ENCODE data around the gene SUSD3.

SUSD3 gene

DNA sequence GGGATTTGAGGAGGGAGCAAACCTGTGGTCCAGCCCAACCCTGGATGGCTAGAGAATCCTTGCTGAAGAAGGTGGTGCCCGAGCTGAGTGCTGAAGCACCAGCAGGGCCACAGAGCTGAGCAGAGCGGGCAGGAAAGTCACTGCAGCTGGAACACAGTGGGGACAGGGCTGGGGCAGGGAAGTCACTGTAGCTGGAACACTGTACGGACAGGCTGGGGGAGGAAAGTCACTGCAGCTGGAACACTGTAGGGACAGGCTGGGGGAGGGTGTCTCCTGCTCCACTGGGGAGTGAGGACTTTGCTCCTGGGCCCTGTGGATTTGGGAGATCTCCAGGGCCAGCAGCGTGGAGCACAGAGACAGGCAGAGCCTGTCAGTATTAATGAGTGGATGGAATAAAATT is 9.0 kb upstream of the SUSD3 start:
- no peak overlapping the region for H3K27ac ChIP-seq
- no peak for DNase-seq (ENCODE audit: low read depth, low spot score)

GRCh38 chr9:93050231-93050630 is 8.3 kb upstream of the SUSD3 start:
- H3K27ac ChIP-seq = no peak overlapping the region
- no peak for DNase-seq (ENCODE audit: low read depth, low spot score)

DNA sequence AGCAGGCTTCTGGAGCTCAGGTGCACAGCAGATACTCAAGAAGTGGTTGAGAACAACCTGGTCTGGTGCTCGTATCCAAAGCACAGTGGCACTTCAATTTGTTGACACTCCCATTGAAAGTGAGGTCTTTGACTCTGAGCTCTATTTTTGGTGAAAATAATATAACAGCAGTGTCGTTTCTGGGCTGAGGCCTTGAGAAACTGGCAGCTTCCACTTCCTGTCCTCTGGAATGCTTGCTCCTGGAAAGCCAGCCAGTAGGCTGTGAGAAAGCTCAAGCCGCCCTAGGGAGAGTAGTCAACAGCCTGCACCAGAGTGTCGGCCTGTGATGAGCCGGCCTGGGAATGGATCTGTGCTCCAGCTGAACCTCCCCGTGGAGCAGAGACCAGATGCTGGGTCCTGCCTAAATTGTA is 6.8 kb upstream of the SUSD3 start:
- no peak for DNase-seq (ENCODE audit: low read depth, low spot score)
- H3K27ac ChIP-seq = no peak overlapping the region

GRCh38 chr9:93052791-93053540 is 5.5 kb upstream of the SUSD3 start:
- no peak for DNase-seq (ENCODE audit: low read depth, low spot score)
- no peak overlapping the region for H3K27ac ChIP-seq

DNA sequence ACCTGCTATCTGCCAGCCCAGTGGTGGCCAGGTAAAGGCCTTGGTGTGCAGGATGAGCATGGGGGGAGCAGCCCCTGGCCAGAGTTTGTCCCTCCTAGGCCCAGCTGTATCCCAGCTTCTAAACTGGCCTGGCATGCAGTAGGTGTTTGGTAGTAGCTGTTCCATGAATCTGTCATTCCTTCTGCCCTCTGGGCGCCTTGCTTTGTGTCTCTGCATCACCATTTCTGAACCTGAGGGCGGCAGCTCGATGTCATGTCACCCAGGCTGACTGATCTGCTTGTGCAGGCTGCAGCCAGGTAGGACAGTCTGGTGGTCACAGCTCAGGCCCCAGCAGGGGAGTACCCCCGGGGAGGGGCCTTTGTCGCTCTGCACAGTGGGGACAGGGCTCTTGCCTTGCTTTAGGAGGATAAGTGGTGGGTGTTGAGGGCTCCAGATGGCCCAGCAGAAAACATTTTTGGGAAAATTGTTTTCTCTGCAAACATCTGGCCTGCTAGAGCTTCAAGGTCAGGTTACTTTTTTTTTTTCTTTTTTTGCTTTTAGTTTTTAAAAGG is 4.6 kb upstream of the SUSD3 start:
- no peak overlapping the region for H3K27ac ChIP-seq
- no peak for DNase-seq (ENCODE audit: low read depth, low spot score)

DNA sequence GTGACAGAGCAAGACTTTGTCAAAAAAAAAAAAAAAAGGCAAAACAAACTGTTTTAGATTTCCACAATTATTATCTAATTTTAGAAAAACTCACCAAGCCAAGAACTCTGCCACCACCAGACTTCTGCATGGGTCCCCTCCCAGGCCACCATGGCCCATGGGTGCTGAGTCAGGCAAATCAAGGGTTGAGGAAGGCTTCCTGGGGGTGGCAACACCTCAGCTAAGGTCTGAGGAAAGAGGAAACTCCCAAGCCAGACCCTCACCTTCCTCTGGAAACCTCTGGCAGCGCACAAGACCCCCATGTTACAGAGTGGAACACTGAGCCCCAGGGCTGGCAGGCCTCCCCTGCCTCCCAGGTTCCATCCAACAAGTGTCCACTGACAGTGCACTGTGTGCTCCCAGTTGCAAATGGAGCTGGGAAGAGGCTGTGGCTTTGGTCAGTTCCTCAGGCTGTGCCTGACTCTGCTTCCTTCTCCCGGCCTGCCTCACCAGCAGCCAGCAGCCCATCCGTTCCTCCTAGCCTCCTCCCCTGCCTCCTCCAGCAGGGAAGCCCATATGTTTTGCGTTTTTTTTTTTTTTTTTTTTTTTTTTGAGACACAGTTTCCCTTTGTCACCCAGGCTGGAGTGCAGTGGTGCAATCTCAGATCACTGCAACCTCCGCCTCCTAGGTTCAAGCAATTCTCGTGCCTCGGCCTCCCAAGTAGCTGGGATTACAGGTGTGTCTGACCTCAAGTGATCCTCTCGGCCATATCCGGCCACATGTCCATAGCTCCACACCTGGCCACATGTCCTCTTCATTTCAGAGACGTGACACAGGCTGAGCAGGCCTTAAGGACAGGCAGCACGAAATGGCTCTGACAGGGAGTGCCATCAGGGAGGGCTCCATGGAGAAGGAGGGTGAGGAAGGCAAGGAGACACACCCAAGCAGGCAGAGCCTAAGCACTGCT is 3.5 kb upstream of the SUSD3 start:
- no peak for DNase-seq (ENCODE audit: low read depth, low spot score)
- H3K27ac ChIP-seq = no peak overlapping the region

DNA sequence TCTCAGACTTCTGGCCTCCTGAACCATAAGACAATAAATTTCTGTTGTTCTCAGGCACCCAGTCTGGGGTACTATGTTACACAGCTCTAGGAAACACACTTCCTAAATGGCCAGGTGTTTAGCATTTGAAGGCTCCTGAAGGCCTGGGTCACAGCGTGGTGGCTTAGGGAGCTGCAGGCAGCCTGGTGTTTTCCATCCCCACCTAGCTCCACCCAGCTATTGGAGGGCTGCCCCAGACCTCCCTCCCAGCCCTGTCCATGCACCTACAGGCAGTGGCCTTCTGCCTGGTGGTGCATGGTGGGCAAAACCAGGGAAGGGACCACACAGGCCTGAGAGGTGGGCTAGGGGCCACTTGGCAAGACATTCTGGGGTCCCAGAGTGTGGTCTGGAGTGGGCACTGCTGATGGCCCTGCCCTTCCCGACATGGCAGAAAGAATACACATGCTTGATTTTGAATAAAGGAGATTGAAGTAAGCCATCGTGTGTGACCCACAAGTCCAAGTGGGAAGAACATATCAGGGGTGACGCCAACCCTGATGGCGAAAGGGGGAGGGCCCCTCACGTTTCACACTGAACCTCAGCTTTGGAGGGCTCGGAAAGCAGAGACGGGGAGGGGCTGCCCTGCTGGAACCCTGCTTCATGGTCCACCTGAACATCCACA is 1.3 kb upstream of the SUSD3 start:
- no peak overlapping the region for H3K27ac ChIP-seq
- DNase-seq (ENCODE audit: low read depth, low spot score) = no peak

DNA sequence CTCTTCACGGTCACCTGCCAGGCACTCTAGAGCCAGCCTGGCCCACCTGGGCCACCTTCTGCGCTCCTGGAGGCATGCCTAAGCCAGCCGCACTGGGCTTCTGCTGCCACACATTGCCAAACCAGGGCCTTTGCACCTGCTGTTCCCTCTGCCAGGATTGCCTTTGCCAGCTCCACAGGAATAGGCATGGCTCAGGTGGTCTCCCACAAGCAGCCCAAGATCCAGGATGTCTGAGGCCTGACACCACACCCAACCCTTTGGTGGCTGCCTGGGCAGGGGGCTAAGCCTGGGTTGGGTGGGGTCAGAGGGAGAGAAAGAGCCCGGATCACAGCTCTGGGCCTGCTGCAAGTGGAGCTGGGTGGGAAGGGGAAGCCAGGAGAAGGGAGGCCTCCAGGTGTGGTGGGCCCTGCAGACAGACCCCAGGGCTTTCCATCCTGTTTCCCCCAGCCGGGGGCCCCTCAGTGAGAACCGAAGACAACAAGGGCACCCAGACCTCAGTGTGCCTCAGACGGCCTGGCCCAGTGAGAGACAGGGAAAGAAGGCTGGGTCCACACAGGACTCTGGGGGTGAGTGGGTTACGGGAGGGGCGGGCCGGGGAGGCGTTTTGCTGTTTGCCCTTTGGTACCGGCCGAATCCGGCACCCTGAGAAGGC is 672 bp upstream of the SUSD3 start:
- DNase-seq (ENCODE audit: low read depth, low spot score) = no peak
- H3K27ac ChIP-seq = no peak overlapping the region

DNA sequence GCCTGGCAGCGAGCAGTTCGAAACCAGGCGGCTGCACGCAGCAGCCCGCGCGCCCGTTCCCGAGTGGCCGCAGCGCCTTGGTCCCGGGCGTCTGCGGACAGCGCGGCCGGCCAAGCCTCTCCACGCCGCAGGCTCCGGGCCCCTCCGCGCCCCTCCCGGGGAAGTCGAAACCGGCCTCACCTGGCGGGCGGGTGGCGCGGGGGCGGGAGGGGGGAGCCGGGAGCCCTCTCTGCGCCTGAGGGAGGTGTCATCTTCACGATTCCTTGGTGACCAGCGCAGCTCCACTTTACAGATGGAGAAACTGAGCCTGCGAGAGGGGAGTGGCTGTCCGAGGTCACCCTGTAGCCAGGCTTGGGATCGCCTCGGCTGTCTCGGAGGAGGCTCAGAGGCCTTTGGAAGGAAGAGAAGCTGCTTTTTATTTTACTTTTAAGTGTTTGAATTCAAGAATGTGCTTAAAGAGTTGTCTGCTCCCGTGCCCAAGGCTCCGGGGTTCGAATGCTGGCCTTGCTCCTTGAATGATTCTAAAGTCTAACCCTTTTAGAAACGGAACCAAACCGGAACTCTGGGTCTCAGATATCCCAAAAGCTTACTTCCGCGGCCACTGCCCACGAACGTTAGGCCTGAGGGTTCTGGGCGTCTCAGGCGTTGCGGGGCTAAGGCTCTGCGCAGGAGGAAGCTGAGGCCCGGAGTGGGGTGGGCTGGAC is 662 bp downstream of the SUSD3 start:
- H3K27ac ChIP-seq = no peak overlapping the region
- no peak for DNase-seq (ENCODE audit: low read depth, low spot score)

DNA sequence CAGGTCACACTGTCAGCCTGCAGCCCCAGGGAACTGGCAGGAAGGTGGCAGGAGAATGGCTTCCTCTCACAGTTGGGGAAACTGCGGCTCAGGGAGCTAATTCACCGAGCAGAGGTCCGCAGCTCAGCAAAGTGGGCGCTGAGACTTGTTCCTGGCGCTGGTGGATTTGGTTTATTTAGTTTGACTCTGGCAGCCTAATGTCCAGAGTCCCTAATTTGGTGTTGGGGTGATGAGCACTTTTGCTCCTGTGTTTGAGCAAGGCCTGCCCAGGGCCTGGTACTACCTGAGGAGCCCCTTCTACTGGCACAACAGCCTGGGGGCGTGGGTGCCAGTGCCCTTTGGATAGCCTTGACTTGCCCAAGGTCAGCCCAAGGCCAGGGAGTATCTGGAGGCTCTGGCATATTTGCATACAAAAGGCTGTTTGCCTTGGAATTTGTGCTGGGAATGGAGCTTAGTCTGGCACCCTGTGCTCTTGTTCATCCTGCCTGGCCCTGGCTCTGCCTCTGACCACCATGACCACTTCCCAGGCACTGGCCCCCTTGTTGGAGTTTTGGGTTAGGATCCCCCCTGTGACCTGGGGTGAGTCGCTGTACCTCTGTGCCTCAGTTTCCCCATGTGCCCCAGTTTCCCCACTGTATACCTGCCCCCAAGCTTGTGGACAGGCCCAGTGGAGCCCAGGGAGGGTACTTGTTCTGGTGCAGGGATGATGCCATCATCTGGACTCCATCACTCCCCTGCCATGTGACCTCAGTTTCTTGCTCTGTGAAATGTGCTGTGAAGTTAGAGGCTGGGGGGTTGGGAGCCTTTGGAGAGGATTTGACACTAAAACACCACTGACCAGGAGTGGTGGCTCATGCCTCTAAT is 1.4 kb downstream of the SUSD3 start:
- DNase-seq (ENCODE audit: low read depth, low spot score) = no peak
- no peak overlapping the region for H3K27ac ChIP-seq

DNA sequence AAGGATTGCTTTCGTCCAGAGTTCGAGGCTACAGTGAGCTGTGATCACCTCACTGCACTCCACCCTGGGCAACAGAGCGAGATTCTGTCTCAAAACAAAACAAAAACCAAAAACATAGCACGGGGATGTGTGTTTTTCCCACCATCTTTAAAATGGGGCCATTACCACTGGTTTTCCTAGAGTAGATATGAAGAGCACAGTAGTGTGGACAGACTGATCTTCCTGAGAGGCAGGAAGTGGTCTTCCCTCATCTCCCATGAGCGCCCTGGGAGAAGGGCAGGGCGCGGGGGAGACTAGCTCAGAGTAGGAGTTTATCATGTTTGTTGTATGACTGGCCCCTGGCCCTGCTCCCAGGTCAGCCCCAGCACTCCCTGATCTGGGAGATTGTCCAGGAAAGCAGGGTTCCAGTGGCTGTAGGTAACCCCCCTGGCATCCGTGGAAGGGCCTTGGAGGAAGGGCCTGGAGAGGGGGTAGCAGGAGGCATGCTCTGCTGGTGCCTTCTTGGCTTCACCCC is 2.3 kb downstream of the SUSD3 start:
- no peak overlapping the region for H3K27ac ChIP-seq
- DNase-seq (ENCODE audit: low read depth, low spot score) = no peak

GRCh38 chr9:93061260-93061751 is 2.8 kb downstream of the SUSD3 start:
- no peak overlapping the region for H3K27ac ChIP-seq
- no peak for DNase-seq (ENCODE audit: low read depth, low spot score)

- H3K27ac ChIP-seq = no peak overlapping the region
- no peak for DNase-seq (ENCODE audit: low read depth, low spot score)
Observed at GRCh38 chr9:93061791-93062763, 3.6 kb downstream of the SUSD3 start.

DNA sequence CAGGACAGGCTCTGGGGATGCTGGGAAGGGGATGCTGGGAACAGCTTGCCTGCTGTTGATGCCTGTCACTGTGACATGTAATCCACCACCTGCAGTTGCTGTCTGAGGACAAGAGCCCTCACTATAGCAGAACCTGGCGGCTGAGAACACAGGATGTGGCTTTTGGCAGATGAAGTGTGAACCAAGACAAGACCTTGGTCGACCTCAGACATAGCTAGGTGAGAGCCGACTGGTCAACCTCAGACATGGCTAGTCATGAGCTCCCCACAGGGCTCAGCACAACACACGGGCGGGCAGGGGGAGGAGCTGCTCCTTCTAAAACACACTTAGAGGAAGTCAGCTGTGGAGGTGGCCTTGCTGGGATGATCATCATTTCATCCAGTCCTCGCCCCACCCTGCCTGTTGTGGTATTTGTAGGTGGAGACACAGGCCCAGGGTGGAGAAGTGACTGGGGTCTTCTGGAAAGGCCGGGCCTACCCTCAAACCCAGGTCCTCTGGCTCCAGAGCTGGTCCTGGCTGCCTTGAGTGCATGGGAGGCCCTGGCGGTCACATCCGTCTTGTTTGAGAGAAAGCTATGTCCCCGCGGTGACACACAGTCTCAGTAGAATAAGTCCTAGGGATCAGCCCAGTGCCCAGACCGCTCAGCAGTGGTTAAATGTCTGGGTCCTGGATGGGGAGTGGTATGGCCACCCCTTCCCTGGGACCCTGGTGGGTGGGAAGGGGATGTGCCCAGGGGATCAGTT is 6.1 kb downstream of the SUSD3 start:
- DNase-seq (ENCODE audit: low read depth, low spot score) = no peak
- H3K27ac ChIP-seq = no peak overlapping the region

DNA sequence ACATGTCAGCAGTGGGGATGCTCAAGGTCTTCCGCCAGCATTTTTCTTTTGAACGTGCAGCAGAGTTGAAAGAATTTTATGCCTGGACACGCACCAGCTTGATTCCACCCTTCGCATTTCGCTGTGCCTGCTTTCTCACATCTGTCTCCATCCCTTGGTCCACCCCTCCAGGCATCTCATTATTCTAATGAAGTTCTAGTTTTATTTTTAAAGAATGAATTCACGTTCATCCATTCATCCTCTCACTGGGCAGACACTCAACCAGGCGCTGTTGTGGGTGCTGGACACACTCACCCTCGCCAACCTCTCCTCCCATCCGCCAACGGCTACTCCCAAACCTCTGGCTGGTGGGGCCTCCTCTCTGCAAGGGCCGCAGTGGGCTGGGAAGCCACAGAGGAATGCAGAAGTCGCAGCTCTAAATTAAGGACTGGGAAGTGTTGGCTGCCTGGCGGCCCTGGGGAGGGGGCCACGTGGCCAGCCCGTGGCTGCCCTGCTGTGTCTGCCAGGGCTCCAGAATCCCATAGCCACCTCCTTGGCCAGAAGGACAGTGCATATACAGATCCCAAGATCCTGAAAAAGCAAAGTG is 6.7 kb downstream of the SUSD3 start:
- no peak for DNase-seq (ENCODE audit: low read depth, low spot score)
- H3K27ac ChIP-seq = no peak overlapping the region

DNA sequence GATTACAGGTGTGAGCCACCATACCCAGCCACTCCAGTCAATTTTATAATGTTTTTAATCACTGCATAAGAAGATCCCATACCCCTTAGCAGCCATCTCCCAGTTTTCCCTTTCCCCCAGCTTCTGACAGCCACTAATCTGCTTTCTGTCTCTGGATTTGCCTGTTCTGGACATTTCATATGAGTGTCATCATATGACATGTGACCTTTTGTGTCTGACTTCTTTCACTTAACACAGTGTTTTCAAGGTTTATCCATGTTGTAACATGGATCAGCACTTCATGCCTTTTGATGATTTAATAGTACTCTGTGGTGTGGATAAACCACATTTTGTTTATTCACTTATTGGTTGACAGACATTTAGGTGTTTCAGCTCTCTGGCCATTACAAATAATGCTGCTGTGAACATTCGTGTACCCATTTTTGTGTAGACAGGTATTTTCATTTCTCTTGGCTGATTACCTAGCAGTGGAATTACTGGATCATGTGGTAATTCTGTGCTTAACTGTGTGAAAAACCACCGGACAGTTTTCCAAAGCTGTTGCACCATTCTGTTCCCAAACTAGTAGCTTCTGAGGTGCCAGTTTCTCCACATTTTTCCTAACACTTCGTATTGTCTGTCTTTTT is 8.6 kb downstream of the SUSD3 start:
- DNase-seq (ENCODE audit: low read depth, low spot score) = no peak
- H3K27ac ChIP-seq = no peak overlapping the region
